DND-41 (cell line): ENCODE data around the gene PIF1.

Experiments used
- ATAC-seq: fragments of 200-7000 bp; cut with Tn5 transposase; 3 replicates; pipeline ENCODE4 v1.9.1; 2021; ENCODE audit warnings: low read depth; ENCODE audit not compliant: insufficient read depth
- DNase-seq: peaks from one replicate; pipeline ENCODE4 v3.0.0-alpha.2; 2020
- H2AFZ ChIP-seq: 2 replicates; pipeline ENCODE4 v1.6.0; 2012; ENCODE audit warnings: low read depth, low read length
- H3K27ac ChIP-seq: 2 replicates; pipeline ENCODE4 v1.5.1; 2012; ENCODE audit warnings: low read length, inconsistent platforms
- H3K27me3 ChIP-seq: fragments of 200-600 bp; sonication (generic); 2 replicates; pipeline ENCODE4 v1.6.0; 2012; ENCODE audit warnings: low read length, mild to moderate bottlenecking, inconsistent platforms; ENCODE audit not compliant: insufficient read depth, poor library complexity
- H3K36me3 ChIP-seq: 2 replicates; pipeline ENCODE4 v1.5.1; 2012; ENCODE audit warnings: low read length, inconsistent platforms; ENCODE audit not compliant: insufficient read depth
- H3K4me1 ChIP-seq: 2 replicates; pipeline ENCODE4 v1.5.1; 2012; ENCODE audit warnings: mild to moderate bottlenecking, low read length; ENCODE audit not compliant: insufficient read depth
- H3K4me2 ChIP-seq: 2 replicates; pipeline ENCODE4 v1.6.0; 2012; ENCODE audit warnings: mild to moderate bottlenecking, moderate library complexity, low read length, inconsistent platforms; ENCODE audit not compliant: insufficient read depth
- H3K4me3 ChIP-seq, 2 experiments: fragments of 200-600 bp in 1 of 2; shearing (Covaris generic) in 1 of 2; 2 replicates each; pipeline ENCODE4 v1.5.1; 2012 to 2016; ENCODE audit warnings: inconsistent platforms in 2 of 2, low read length in 2 of 2, mild to moderate bottlenecking in 2 of 2, low read depth in 1 of 2, moderate library complexity in 1 of 2
- H3K79me2 ChIP-seq: 2 replicates; pipeline ENCODE4 v1.6.0; 2012; ENCODE audit warnings: low read length, inconsistent platforms; ENCODE audit not compliant: insufficient read depth
- H3K9ac ChIP-seq: 2 replicates; pipeline ENCODE4 v1.6.0; 2012; ENCODE audit warnings: low read depth, mild to moderate bottlenecking, inconsistent platforms, low read length, moderate library complexity
- H3K9me3 ChIP-seq: 2 replicates; pipeline ENCODE4 v1.5.1; 2012; ENCODE audit warnings: low read length, moderate library complexity, mild to moderate bottlenecking, inconsistent platforms; ENCODE audit not compliant: insufficient read depth, severe bottlenecking
- H4K20me1 ChIP-seq: 2 replicates; pipeline ENCODE4 v1.6.0; 2012; ENCODE audit warnings: low read length; ENCODE audit not compliant: insufficient read depth
- CTCF ChIP-seq: IDR thresholded peaks from 2 replicates; pipeline ENCODE4 v1.5.1; 2012; ENCODE audit warnings: borderline replicate concordance, low read length, moderate library complexity, mild to moderate bottlenecking; ENCODE audit not compliant: poor library complexity, severe bottlenecking; ENCODE audit errors: extremely low read depth
- EZH2 ChIP-seq: IDR thresholded peaks from 3 replicates; pipeline ENCODE4 v1.6.1; 2012; ENCODE audit warnings: borderline replicate concordance, low read depth, mild to moderate bottlenecking, moderate library complexity, low read length, inconsistent platforms; ENCODE audit not compliant: severe bottlenecking

PIF1 gene

GRCh38 chr15:64851503-64851840, 26.0 kb upstream of the PIF1 start:
- H4K20me1 ChIP-seq, result no peaks in the 10 kb centered on the region

GRCh38 chr15:64850778-64851502, 25.5 kb upstream of the PIF1 start:
- no peak overlapping the region for H3K4me3 ChIP-seq
- H3K27ac ChIP-seq, result no peak overlapping the region
- no peak for TF ChIP-seq CTCF
- TF ChIP-seq EZH2, result no peak
- peaks cover 4% of the 10 kb centered on the region; the same call in 1 of the 2 replicates for H3K4me1 ChIP-seq
- H4K20me1 ChIP-seq, result no peaks in the 10 kb centered on the region
- H3K36me3 ChIP-seq, result peaks cover 27% of the 10 kb centered on the region
- DNase-seq, result no peak
- no peak overlapping the region for H2AFZ ChIP-seq
- H3K27me3 ChIP-seq, result no peaks in the 10 kb centered on the region
- no peak overlapping the region for H3K4me2 ChIP-seq
- no peak overlapping the region for H3K9ac ChIP-seq
- H3K9me3 ChIP-seq, result no peaks in the 10 kb centered on the region
- H3K79me2 ChIP-seq, result peaks cover 7% of the 10 kb centered on the region; the same call in 1 of the 2 replicates
- no peak for ATAC-seq

More at GRCh38 chr15:64851503-64851840, 26.0 kb upstream of the PIF1 start:
- Histone ChIP-seq H3K9ac (no peak overlapping the region), H3K4me1 (peaks cover 4% of the 10 kb centered on the region; the same call in 1 of the 2 replicates), H3K79me2 (peaks cover 7% of the 10 kb centered on the region; the same call in 1 of the 2 replicates), H3K36me3 (peaks cover 32% of the 10 kb centered on the region), H3K4me2 (no peak overlapping the region), H2AFZ (no peak overlapping the region), H3K9me3 (no peaks in the 10 kb centered on the region), H3K27me3 (no peaks in the 10 kb centered on the region), H3K27ac (no peak overlapping the region), H3K4me3 (no peak overlapping the region)
- TF ChIP-seq EZH2, result no peak
- TF ChIP-seq CTCF, result no peak
- DNase-seq (no peak), ATAC-seq (no peak)

GRCh38 chr15:64847876-64848716, 22.6 kb upstream of the PIF1 start:
- Histone ChIP-seq H3K9me3 (no peaks in the 10 kb centered on the region), H3K4me2 (no peak overlapping the region), H3K4me1 (peaks cover 27% of the 10 kb centered on the region), H3K27me3 (no peaks in the 10 kb centered on the region), H2AFZ (no peak overlapping the region), H3K9ac (no peak overlapping the region), H3K36me3 (peaks cover 11% of the 10 kb centered on the region; the same call in 1 of the 2 replicates), H3K79me2 (peaks cover 9% of the 10 kb centered on the region; the same call in 1 of the 2 replicates), H3K27ac (no peak overlapping the region), H3K4me3 (no peak overlapping the region), H4K20me1 (no peaks in the 10 kb centered on the region)
- no peak for DNase-seq
- no peak for ATAC-seq
- TF ChIP-seq EZH2 (no peak), CTCF (no peak)
